Measurements from ENCODE around the gene EARS2. TPM values are rescaled to one million over a fixed set of nuclear protein-coding genes. Genes with fewer than 3 reads are reported as not detected.

Gene EARS2
- total and polyA plus RNA-seq, 9 of the 15 experiments (the other 6 are each of a cell fraction or from before 2014, with no cell fraction given) = 17.6 to 58.6 (median 36.3) TPM

DNA sequence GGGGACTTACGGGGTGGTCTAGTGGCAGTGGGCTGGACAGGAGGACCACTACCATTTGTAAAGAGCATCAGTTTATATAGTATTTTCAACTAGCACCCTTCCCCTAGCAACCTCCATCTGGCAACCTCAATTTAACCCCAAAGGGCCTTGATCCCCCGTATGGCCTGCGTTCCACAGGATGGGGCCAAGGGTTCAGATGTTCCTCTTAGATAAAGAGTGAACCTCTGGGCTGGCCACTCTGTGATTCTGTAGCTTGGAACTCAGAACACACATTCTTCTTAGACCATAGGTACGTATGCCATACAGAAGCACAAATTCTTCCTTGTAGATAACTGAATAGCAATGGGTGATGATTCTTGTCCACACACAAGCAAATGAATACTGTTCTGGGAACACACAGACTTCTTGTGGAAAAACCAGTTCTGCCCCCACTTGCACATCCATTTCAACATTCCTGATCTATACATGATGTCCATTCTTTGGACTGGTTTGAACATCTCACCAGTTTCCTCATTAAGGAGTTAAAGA lies 44.9 kb downstream of the EARS2 start:
- no peak for ATAC-seq
- intact Hi-C loops (cut with micrococcal nuclease) (no loop called here), in situ Hi-C loops (cut with MboI) (no loop called here)
- Histone ChIP-seq H3K27me3 (ENCODE audit: control insufficient read depth in 2 of 2, insufficient read depth in 2 of 2, low read length in 2 of 2) (no peaks in the 10 kb centered on the region), H3K4me3 (no peak overlapping the region), H3K36me3 (ENCODE audit: control insufficient read depth, insufficient read depth, low read length) (peaks cover 16% of the 10 kb centered on the region; the same call in 2 of the 3 replicates), H3K9me1 (ENCODE audit: control insufficient read depth, insufficient read depth, low read length) (no peaks in the 10 kb centered on the region), H3K9me3 (replicated peaks; ENCODE audit: control insufficient read depth, insufficient read depth, low read depth, low read length) (no peaks in the 10 kb centered on the region), H3K4me1 (replicated peaks in 1 of 2; ENCODE audit: control insufficient read depth in 2 of 2, insufficient read depth in 2 of 2, low read length in 2 of 2) (peaks cover 19 to 36% of the 10 kb centered on the region in 2 experiments; a peak in 4 of 5 replicates), H3K79me2 (ENCODE audit: control insufficient read depth, insufficient read depth, low read length) (peaks cover 31% of the 10 kb centered on the region), H4K20me1 (replicated peaks; ENCODE audit: control insufficient read depth, insufficient read depth, low read length) (no peaks in the 10 kb centered on the region; the same call in 1 of the 2 replicates), H3K4me2 (ENCODE audit: insufficient read depth, low read length) (peak overlapping the region; percentile 6; the same call in 1 of the 2 replicates), H3K9ac (ENCODE audit: insufficient read depth in 1 of 2, low read depth in 2 of 2, low read length in 2 of 2) (no peak overlapping the region), H3K27ac (ENCODE audit: extremely low read depth, low read depth, low read length) (no peak overlapping the region), H2AFZ (ENCODE audit: low read depth, low read length) (no peak overlapping the region)
- peak in 2 of 4 experiments; percentile 35 to 50 for DNase-seq (ENCODE audit: extremely low read depth in 1 of 4, low spot score in 3 of 4)
- no TSS peak for BruUV-seq (replicated peaks)
- no peak for TF ChIP-seq CHD1 (IDR thresholded peaks at IDR 0.05; ENCODE audit: low read length)
- no peak for TF ChIP-seq TCF3 (CRISPR knock-in tag; IDR thresholded peaks at IDR 0.05)
- TF ChIP-seq ZNF830 (CRISPR knock-in tag; IDR thresholded peaks at IDR 0.05) = no peak
- TF ChIP-seq, protein P1, sequence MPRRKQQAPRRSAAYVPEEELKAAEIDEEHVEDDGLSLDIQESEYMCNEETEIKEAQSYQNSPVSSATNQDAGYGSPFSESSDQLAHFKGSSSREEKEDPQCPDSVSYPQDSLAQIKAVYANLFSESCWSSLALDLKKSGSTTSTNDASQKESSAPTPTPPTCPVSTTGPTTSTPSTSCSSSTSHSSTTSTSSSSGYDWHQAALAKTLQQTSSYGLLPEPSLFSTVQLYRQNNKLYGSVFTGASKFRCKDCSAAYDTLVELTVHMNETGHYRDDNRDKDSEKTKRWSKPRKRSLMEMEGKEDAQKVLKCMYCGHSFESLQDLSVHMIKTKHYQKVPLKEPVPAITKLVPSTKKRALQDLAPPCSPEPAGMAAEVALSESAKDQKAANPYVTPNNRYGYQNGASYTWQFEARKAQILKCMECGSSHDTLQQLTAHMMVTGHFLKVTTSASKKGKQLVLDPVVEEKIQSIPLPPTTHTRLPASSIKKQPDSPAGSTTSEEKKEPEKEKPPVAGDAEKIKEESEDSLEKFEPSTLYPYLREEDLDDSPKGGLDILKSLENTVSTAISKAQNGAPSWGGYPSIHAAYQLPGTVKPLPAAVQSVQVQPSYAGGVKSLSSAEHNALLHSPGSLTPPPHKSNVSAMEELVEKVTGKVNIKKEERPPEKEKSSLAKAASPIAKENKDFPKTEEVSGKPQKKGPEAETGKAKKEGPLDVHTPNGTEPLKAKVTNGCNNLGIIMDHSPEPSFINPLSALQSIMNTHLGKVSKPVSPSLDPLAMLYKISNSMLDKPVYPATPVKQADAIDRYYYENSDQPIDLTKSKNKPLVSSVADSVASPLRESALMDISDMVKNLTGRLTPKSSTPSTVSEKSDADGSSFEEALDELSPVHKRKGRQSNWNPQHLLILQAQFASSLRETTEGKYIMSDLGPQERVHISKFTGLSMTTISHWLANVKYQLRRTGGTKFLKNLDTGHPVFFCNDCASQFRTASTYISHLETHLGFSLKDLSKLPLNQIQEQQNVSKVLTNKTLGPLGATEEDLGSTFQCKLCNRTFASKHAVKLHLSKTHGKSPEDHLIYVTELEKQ (CRISPR knock-in tag; IDR thresholded peaks at IDR 0.05) = no peak
- TF ChIP-seq, protein P2, sequence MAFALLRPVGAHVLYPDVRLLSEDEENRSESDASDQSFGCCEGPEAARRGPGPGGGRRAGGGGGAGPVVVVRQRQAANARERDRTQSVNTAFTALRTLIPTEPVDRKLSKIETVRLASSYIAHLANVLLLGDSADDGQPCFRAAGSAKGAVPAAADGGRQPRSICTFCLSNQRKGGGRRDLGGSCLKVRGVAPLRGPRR (CRISPR knock-in tag; IDR thresholded peaks at IDR 0.05) = no peak
- TF ChIP-seq ETV1 (tag; conservative IDR thresholded peaks at IDR 0.05; ENCODE audit: low read depth) = no peak
- peak; percentile 31; the same call in 1 of the 2 replicates for TF ChIP-seq TEAD4 (IDR thresholded peaks at IDR 0.05; ENCODE audit: low read length)
- no peak for TF ChIP-seq TEAD4 (CRISPR knock-in tag; IDR thresholded peaks at IDR 0.05; ENCODE audit: borderline replicate concordance)
- TF ChIP-seq IRF2 (CRISPR knock-in tag; IDR thresholded peaks at IDR 0.05) = no peak
- TF ChIP-seq CXXC5 (CRISPR knock-in tag; IDR thresholded peaks at IDR 0.05) = peak; percentile 37; the same call in 1 of the 2 replicates
- TF ChIP-seq STAT5B (CRISPR knock-in tag; IDR thresholded peaks at IDR 0.05) = no peak
- POLR2A ChIA-PET = interaction anchor here (0.6 to 1.8 kb wide), 6 partner anchors 9 to 103 kb away, joined by 3 to 8 read pairs (median 4); no protein-coding TSS in a partner anchor
- no peak for FAIRE-seq
- CTCF ChIA-PET (ENCODE audit: low intra/inter-chr PET ratio) = no interaction called here
- 24% methylated on average over 4 of the region's 4 CpGs for WGBS (ENCODE audit: insufficient coverage, low coverage, missing lambda C conversion rate)
